HG02970 (cell line): ENCODE measurements around the gene ZBTB48.
"Not testable (repeated sequence)": the region's sequence is repeated elsewhere in the genome, so short reads cannot be mapped to it uniquely, and the experiment has no call there.

Source experiments
- ATAC-seq: cut with Tn5 transposase; IDR thresholded peaks from one replicate; pipeline ENCODE4 v1.9.1; 2021; ENCODE audit warnings: mild to moderate bottlenecking, moderate library complexity, moderate number of reproducible peaks; ENCODE audit not compliant: unreplicated experiment, low FRiP score

ZBTB48 gene

GRCh38 chr1:6590046-6590445, 10.3 kb downstream of the ZBTB48 start:
- ATAC-seq: no peak

- no peak for ATAC-seq
These were observed 11.4 kb downstream of the ZBTB48 start for GRCh38 chr1:6591222-6591621.

DNA sequence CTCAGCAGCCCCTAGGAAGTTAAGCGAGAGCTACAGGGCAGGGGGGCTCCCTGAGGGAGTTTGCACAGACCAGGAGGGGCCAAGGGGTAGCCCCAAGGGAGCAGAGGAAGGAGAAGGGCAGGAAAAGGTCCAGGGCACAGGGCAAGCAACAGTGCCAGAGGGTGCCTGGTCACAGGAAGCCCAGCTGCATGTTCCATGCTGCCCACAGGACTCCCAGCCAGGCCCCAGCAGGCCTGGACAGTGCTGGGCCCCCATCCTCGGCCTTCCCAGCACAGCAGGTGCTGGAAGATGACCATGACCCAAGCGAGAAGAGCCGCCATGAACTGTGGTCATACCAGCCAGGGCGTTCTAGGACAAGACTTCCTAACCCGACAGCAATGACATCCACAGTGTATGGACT, 11.8 kb downstream of the ZBTB48 start:
- ATAC-seq: no peak

GRCh38 chr1:6592441-6592840, 12.6 kb downstream of the ZBTB48 start:
- no peak for ATAC-seq

- ATAC-seq: no peak
These were observed 13.2 kb downstream of the ZBTB48 start for GRCh38 chr1:6592865-6593593.

GRCh38 chr1:6593810-6594209, 14.0 kb downstream of the ZBTB48 start:
- ATAC-seq: no peak

GRCh38 chr1:6594977-6595740, 15.4 kb downstream of the ZBTB48 start:
- ATAC-seq: no peak

DNA sequence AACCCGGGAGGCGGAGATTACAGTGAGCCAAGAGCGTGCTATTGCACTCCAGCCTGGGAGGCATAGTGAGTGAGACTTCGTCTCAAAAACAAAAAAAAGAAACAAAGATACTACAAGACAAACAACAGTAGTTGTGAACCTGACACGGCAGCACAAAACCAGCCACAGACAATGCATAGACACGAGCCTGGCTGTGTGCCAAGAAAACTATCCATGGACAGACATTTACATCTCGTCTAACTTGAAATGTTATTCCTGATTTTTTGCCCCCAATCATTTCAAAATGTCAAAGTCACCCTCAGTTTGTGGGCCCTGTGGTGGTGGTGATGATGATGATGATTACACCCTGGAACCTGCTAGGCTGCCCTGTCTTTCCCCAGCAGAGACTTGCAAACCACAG, 16.6 kb downstream of the ZBTB48 start:
- ATAC-seq: no peak

DNA sequence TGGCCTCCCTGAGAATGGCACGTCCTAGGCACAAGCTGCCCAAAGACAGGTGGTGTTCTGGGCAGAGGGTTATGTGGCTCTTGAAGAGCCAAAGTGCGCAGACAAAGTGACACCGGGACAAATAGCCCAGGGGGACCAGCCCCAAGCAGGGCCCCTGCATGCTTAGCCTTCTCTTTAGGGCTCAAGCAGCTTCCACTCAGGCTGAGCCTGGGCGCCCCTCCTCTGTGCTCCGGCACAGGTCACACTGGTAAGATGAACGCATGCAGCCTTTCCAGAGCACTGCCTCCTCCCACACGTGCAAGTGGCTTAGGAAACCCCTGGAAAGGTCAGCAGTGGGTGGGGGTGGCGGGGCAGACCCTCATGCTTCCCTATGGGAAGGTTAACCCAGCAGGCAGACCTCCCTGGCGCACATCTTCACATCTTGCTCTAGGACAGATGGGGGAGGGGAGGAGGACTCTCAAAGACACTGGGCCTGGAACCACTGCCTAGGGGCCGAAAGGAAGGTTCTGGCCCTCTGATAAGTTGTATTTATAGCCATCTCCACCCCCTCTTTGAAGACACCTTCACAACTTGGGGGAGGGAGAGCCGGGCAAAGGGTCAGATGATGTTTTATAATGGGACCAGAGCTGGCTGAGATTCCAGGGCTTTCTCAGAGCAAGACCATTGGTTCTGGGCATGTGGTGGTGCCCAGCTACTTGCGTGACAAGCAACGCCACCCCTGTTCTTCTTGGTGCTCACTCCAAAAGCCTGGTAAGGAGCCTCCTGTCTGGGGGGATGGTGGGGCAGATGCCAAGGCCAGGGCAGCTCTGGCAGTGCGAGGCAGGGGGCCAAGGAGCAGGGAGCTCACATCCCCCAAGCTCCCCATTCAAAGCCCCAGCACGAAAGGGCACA, 17.3 kb downstream of the ZBTB48 start:
- no peak for ATAC-seq

DNA sequence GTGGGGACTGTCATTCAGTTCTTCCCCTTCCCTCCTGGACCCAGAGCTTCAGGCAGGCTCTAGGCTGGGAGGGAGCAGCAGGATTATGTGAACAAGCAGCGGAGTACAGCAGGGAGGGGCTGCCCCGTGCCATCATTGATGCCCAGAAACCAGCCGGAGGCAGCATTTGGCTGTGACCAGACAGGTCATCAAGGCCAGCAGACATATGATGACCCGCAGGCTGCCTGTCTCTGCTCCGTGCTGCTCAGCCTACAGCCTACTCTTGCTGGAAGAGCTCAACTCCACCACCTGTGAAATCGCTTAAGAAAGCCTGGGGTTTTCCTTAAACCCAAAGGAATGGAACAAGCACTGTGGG, 18.0 kb downstream of the ZBTB48 start:
- ATAC-seq: no peak

DNA sequence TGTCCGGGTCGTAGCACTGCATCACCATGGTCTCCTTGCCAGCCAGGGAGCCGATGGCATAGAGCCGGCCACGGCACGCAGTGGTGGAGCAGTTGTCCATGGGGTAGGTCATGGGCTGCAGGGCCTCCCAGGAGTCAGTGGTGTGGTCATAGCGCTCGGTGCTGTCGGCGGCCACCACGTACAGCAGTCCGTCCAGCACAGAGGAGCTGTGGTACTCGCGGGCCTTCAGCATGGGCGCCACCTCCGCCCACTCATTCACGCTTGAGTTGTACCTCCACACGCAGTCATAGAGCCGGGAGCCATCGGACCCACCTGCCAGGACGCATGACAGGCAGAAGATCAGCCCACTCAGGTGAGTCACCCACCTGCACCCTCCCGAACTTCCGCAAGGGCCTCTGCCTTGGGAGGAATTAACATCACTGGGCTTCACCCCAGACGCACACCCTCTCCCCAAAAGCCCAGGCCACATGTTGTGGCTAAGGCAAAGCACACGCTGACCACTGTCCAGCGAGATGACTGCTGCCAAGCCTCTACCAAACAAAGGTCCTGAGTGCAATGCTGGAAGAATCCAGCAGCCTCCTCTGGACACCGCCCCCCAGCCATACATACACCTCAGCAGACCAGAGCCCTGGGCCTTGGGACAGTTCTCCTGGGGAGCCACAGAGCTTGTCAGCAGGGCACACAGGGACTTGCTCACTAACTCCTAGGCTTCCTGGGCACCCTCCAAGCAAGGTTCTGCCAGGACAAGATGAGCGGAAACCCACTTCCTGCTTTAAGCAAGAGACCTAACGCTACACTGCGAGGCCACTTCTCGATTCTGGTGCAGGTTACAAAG, 19.6 kb downstream of the ZBTB48 start:
- ATAC-seq: no peak

DNA sequence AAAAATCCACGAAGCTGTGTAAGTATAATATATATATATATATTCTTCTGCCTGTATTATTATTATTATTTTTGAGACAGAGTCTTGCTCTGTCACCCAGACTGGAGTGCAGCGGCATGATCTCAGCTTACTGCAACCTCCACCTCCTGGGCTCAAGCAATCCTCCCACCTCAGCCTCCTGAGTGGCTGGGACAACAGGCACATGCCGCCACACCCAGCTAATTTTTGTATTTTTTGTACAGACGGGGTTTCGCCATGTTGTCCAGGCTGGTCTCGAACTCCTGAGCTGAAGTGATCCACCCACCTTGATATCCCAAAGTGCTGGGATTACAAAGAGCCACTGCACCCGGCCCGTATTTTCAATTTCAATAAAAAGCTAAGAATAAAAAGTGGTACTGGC, 20.2 kb downstream of the ZBTB48 start:
- ATAC-seq: not testable (repeated sequence)

- ATAC-seq: no peak
These were observed 20.7 kb downstream of the ZBTB48 start for GRCh38 chr1:6600410-6601048.

DNA sequence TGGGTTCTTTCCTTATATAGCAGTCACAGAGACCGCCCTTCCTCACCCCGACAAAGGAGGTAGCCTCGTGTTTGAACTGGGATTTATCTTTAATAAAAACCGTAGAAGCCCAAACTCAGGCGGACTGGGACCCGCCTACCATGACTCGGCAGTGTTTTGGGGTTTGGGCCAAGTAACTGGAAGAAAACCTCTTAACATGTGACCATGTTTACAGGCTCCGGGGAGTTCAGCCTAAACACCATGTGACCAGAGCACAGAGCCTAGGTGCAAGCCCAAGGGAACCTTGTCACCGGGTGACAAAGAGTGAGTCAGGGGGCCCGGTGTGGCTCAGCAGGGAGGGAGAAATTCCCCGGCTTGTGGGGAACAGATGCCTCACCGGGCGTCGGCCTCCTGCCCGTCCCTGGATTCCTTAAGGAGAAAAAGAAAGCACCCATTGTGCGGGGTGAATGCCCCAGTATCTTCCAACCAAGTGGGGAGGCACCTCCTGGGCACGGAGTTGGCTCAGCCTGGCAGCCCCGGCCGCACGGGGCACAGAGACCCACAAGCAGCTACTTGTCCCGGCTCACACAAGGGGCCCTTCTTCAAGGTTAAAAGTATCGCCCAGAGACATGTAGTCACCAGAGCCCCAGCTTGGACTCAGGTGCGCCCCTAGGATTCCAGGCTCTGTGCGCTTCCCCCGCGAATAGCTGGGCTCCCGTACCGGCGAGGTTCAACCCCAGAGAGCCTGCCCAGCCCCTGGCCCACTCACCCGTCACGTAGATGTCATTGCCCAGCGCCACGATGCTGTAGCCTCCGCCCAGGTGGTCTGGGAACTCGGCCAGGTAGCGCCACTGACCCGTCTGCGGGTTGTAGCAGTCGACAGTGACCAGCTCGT, 21.5 kb downstream of the ZBTB48 start:
- ATAC-seq: no peak

- ATAC-seq: peak; percentile 8
These were observed 22.3 kb downstream of the ZBTB48 start for GRCh38 chr1:6601923-6602668.

DNA sequence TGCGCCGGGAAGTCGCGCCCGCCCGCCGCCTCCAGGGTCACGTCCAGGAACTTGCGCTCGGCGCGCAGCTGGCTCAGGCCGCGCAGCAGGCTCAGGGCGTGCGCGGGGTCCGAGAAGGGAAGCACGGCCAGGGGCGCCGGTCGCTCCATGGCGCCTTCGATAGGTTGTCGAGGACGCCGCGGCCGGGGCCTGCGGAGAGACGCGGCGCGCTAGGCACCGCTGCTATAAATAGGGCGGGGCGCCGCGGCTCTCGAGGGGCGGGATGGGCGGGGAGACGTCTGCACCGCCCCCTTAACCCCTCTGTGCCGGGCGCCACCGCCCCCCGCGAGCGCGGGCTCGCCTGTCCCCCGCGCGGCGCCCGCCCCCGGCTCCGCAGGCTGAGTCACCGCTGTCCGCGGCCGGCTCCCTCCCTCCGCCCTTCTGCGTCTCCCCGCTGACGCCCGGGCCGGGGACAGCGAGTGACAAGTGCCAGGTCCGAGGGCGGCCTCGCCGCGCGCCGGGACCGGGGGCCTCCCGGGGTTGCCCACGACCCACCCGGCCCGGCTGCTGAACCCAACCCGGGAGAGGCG, 23.0 kb downstream of the ZBTB48 start, which contains the start of gene KLHL21:
TSS of gene KLHL21 (minus strand) at position 201 of the 569 bp plus-strand sequence. CDS start at position 149, 52 bp downstream.
- ATAC-seq: peak; percentile 57

- peak; percentile 3 for ATAC-seq
These were observed 23.6 kb downstream of the ZBTB48 start for GRCh38 chr1:6603238-6603914.
